ENCODE results near the gene COTL1.
"Not testable (repeated sequence)": the region's sequence is repeated elsewhere in the genome, so short reads cannot be mapped to it uniquely, and the experiment has no call there.

Gene COTL1

GRCh38 chr16:84643180-84643583 is 25.3 kb upstream of the COTL1 start:
- no peak overlapping the region for H3K4me3 ChIP-seq (ENCODE audit: low read depth, low read length)
- TF ChIP-seq CTCF (conservative IDR thresholded peaks at IDR 0.05; ENCODE audit: low read depth, low read length), result no peak
- peak; percentile 82 for DNase-seq (ENCODE audit: low read depth)

GRCh38 chr16:84641643-84642358 is 23.9 kb upstream of the COTL1 start:
- DNase-seq (ENCODE audit: low read depth), result no peak
- no peak for TF ChIP-seq CTCF (conservative IDR thresholded peaks at IDR 0.05; ENCODE audit: low read depth, low read length)
- no peak overlapping the region for H3K4me3 ChIP-seq (ENCODE audit: low read depth, low read length)

GRCh38 chr16:84640145-84640544 is 22.3 kb upstream of the COTL1 start:
- TF ChIP-seq CTCF (conservative IDR thresholded peaks at IDR 0.05; ENCODE audit: low read depth, low read length), result no peak
- DNase-seq (ENCODE audit: low read depth), result no peak
- H3K4me3 ChIP-seq (ENCODE audit: low read depth, low read length), result no peak overlapping the region

- no peak for TF ChIP-seq CTCF (conservative IDR thresholded peaks at IDR 0.05; ENCODE audit: low read depth, low read length)
- no peak overlapping the region for H3K4me3 ChIP-seq (ENCODE audit: low read depth, low read length)
- DNase-seq (ENCODE audit: low read depth), result no peak
These were observed 20.4 kb upstream of the COTL1 start for GRCh38 chr16:84638231-84638806.

- DNase-seq (ENCODE audit: low read depth), result no peak
- no peak overlapping the region for H3K4me3 ChIP-seq (ENCODE audit: low read depth, low read length)
- TF ChIP-seq CTCF (conservative IDR thresholded peaks at IDR 0.05; ENCODE audit: low read depth, low read length), result no peak
These were observed 19.8 kb upstream of the COTL1 start for GRCh38 chr16:84637709-84638108.

GRCh38 chr16:84635702-84636101 is 17.8 kb upstream of the COTL1 start:
- no peak overlapping the region for H3K4me3 ChIP-seq (ENCODE audit: low read depth, low read length)
- no peak for DNase-seq (ENCODE audit: low read depth)
- no peak for TF ChIP-seq CTCF (conservative IDR thresholded peaks at IDR 0.05; ENCODE audit: low read depth, low read length)

- peak overlapping the region; percentile 0 for H3K4me3 ChIP-seq (ENCODE audit: low read depth, low read length)
- no peak for TF ChIP-seq CTCF (conservative IDR thresholded peaks at IDR 0.05; ENCODE audit: low read depth, low read length)
- peak; percentile 84 for DNase-seq (ENCODE audit: low read depth)
These were observed 15.7 kb upstream of the COTL1 start for GRCh38 chr16:84633622-84634021.

- not testable (repeated sequence) for H3K4me3 ChIP-seq (ENCODE audit: low read depth, low read length); DNase-seq (ENCODE audit: low read depth)
These were observed 15.0 kb upstream of the COTL1 start for GRCh38 chr16:84632862-84633261.
